ENCODE measurements around the gene LDLRAD4. TPM values are rescaled to one million over a fixed set of nuclear protein-coding genes. Genes with fewer than 3 reads are reported as not detected.

LDLRAD4 gene
- total RNA-seq, 4 donors from 2014 or later: 14.0 to 36.9 (median 29.3) TPM

DNA sequence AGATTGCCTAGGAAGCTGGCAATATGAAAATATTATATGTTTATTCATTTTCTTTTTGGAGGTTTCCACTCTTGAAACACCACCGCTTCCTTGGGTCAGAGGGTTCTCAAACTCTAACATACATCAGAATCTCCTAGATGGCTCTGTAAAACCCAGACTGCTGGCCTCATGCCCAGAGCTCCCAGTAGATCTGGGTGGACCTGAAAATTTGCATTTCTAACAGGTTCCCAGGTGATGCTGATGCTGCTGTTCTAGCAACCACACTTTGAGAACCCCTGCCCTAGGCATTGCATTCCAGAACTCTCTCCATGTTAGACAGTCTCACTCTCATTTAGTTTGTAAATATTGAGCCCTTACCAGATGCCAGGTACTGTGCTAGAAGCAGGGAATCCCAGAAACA, 368.4 kb downstream of the LDLRAD4 start:
- H3K4me1 ChIP-seq: peaks cover 0 to 17% (median 2%) of the 10 kb centered on the region in 4 donors
- H3K27ac ChIP-seq: peak overlapping the region in 1 of 4 donors; percentile 41
- H3K36me3 ChIP-seq: no peaks in the 10 kb centered on the region
- no peaks in the 10 kb centered on the region for H3K27me3 ChIP-seq
- WGBS, 2 donors: 87 to 94% methylated on average over 1 of the region's 1 CpG
- TF ChIP-seq, protein P1, sequence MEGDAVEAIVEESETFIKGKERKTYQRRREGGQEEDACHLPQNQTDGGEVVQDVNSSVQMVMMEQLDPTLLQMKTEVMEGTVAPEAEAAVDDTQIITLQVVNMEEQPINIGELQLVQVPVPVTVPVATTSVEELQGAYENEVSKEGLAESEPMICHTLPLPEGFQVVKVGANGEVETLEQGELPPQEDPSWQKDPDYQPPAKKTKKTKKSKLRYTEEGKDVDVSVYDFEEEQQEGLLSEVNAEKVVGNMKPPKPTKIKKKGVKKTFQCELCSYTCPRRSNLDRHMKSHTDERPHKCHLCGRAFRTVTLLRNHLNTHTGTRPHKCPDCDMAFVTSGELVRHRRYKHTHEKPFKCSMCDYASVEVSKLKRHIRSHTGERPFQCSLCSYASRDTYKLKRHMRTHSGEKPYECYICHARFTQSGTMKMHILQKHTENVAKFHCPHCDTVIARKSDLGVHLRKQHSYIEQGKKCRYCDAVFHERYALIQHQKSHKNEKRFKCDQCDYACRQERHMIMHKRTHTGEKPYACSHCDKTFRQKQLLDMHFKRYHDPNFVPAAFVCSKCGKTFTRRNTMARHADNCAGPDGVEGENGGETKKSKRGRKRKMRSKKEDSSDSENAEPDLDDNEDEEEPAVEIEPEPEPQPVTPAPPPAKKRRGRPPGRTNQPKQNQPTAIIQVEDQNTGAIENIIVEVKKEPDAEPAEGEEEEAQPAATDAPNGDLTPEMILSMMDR (IDR thresholded peaks at IDR 0.05): no peak
- TF ChIP-seq POLR2A (IDR thresholded peaks at IDR 0.05): no peak
- no peak for TF ChIP-seq EP300 (IDR thresholded peaks at IDR 0.05)
- H3K4me3 ChIP-seq: no peak overlapping the region
- DNase-seq (ENCODE audit: low spot score in 2 of 2): no peak
- no peaks in the 10 kb centered on the region for H3K9me3 ChIP-seq

DNA sequence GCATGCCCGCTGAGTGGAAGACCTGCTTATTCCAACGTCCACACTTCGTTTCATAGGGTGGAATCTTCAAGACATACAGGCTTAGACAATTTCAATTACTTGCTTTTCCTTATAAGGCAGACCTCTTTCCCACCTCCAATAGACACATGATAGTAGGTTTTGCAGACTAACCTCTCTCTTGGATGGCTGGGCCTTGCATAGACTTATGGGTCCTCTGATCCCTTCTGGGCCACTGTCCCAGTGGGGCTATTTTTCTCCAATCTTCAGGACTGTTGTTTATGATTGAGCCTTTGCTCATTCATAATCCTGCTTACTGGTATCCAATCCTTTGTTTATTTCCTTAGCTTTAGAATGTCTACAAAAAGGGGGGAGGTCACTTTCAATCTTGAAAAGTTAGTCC, 368.9 kb downstream of the LDLRAD4 start:
- no peak for DNase-seq (ENCODE audit: low spot score in 2 of 2)
- TF ChIP-seq POLR2A (IDR thresholded peaks at IDR 0.05): no peak
- H3K9me3 ChIP-seq: no peaks in the 10 kb centered on the region
- H3K4me1 ChIP-seq: peaks cover 0 to 17% (median 1%) of the 10 kb centered on the region in 4 donors
- H3K4me3 ChIP-seq: no peak overlapping the region
- WGBS, 2 donors: 97% methylated on average over 3 of the region's 3 CpGs
- no peaks in the 10 kb centered on the region for H3K36me3 ChIP-seq
- H3K27ac ChIP-seq: peak overlapping the region in 2 of 4 donors; percentile 39 to 55
- no peaks in the 10 kb centered on the region for H3K27me3 ChIP-seq

DNA sequence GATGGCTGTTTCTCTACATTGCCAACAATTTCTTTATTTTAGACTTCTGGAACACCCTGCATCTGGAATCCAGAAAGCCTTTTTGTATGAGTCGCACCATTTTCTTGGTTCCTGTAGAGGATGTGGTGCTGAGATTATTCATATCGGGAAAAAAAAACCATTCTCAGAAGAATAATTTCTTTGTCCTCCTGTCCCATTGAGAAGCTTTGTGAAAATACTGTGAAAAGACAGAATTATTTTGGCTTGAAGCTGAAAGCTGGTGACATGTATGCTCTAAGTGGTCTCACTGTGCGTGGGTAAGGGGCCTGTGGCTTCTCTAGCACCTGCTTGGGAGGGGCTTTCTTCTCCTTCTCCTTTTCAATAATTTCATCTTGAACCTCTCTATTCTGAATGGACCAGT, 369.4 kb downstream of the LDLRAD4 start:
- 36 to 37% methylated on average over 3 of the region's 3 CpGs for WGBS, 2 donors
- Histone ChIP-seq H3K9me3 (no peaks in the 10 kb centered on the region), H3K36me3 (no peaks in the 10 kb centered on the region), H3K4me3 (no peak overlapping the region), H3K27ac (peak overlapping the region in 3 of 4 donors; percentile 19 to 55 (median 39)), H3K4me1 (peaks cover 0 to 17% (median 1%) of the 10 kb centered on the region in 4 donors), H3K27me3 (no peaks in the 10 kb centered on the region)
- TF ChIP-seq, protein P1 (IDR thresholded peaks at IDR 0.05): no peak
- TF ChIP-seq POLR2A (IDR thresholded peaks at IDR 0.05): no peak
- TF ChIP-seq EP300 (IDR thresholded peaks at IDR 0.05): no peak
- DNase-seq (ENCODE audit: low spot score in 2 of 2): no peak

DNA sequence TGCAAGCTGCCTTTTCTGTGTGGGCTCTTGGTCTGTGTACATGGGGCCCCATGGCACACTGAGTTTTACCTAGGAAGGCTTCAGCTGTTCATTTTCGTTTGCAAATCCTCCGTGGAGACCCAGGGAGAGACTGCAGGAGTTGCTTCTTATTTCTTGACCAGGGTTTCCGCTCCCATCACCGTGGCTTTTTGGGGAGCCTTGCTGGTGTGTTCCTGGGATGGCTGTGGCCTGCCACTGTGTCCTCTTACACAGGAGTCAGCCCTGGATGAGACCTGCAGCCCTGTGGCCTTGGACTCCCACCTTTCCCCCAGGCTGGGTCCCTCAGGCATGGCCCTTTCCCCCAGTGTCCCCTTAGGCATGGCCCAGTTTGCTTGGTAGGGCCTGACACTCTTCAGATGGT, 370.8 kb downstream of the LDLRAD4 start:
- Histone ChIP-seq H3K9me3 (no peaks in the 10 kb centered on the region), H3K4me3 (no peak overlapping the region), H3K4me1 (peaks cover 0 to 12% (median 1%) of the 10 kb centered on the region in 4 donors), H3K27me3 (no peaks in the 10 kb centered on the region), H3K27ac (no peak overlapping the region), H3K36me3 (no peaks in the 10 kb centered on the region)
- WGBS, 2 donors: 90 to 96% methylated on average over 4 of the region's 4 CpGs
- no peak for DNase-seq (ENCODE audit: low spot score in 2 of 2)
- TF ChIP-seq POLR2A (IDR thresholded peaks at IDR 0.05) (no peak), EP300 (IDR thresholded peaks at IDR 0.05) (no peak)
- TF ChIP-seq, protein P1 (IDR thresholded peaks at IDR 0.05): no peak

DNA sequence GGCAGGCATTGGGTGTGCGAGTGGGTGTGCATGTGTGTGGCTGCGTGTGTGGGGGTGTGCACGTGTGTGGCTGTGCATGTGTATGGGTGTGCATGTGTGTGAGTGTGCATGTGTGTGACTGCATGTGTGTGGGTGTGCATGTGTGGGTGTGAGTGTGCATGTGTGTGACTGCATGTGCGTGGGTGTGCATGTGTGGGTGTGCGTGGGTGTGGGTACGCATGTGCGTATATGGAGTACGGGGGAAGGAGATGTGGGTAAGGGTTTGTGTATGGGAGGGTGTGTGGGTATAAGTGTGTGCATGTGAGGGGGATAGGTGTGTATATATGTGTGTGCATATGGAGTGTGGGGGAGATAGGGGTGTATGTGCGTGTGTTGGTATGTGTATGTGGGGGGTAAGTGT, 371.4 kb downstream of the LDLRAD4 start:
- H3K36me3 ChIP-seq: no peaks in the 10 kb centered on the region
- H3K27me3 ChIP-seq: no peaks in the 10 kb centered on the region
- no peak overlapping the region for H3K27ac ChIP-seq
- no peaks in the 10 kb centered on the region for H3K9me3 ChIP-seq
- TF ChIP-seq POLR2A (IDR thresholded peaks at IDR 0.05) (no peak), EP300 (IDR thresholded peaks at IDR 0.05) (no peak)
- TF ChIP-seq, protein P1 (IDR thresholded peaks at IDR 0.05): no peak
- peaks cover 0 to 12% (median 1%) of the 10 kb centered on the region in 4 donors for H3K4me1 ChIP-seq
- no peak overlapping the region for H3K4me3 ChIP-seq
- no peak for DNase-seq (ENCODE audit: low spot score in 2 of 2)
- WGBS, 2 donors: 84 to 86% methylated on average over 9 of the region's 9 CpGs

DNA sequence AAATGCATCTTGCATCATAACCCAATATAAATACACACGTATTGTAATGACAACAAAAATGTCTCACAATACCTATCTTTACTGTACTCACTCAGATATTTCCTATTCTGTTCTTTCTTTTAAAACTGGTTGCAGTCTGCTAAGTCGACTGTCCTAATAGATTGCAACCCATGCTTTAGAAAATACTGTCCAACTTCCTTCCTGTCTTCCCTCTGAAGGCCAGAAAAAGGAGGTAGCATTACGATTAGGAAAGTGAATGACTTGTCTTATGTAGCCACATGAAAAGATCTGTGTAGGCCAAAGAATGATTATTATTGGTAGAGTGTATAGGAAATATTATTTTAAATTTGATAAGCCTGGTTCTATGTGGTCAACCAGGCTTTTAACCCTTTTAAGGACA, 373.7 kb downstream of the LDLRAD4 start:
- Histone ChIP-seq H3K27ac (no peak overlapping the region), H3K4me1 (peaks cover 0 to 11% (median 1%) of the 10 kb centered on the region in 4 donors), H3K9me3 (peaks cover 0 to 21% (median 10%) of the 10 kb centered on the region in 4 donors), H3K27me3 (no peaks in the 10 kb centered on the region), H3K36me3 (no peaks in the 10 kb centered on the region), H3K4me3 (no peak overlapping the region)
- WGBS, 2 donors: 55 to 65% methylated on average over 3 of the region's 3 CpGs
- TF ChIP-seq, protein P1 (IDR thresholded peaks at IDR 0.05): no peak
- TF ChIP-seq EP300 (IDR thresholded peaks at IDR 0.05) (no peak), POLR2A (IDR thresholded peaks at IDR 0.05) (no peak)
- no peak for DNase-seq (ENCODE audit: low spot score in 2 of 2)

Measured in tibial nerve (tissue), 4 donors.